Stimulated activated CD8-positive, alpha-beta memory T cell treated with anti-CD3 and anti-CD28 coated beads, Interleukin-7, amount 100 ng/mL, for 1 hour (primary cell): ENCODE data around the gene DLK2.
"Not testable (repeated sequence)": the region's sequence is repeated elsewhere in the genome, so short reads cannot be mapped to it uniquely, and the experiment has no call there.

Experiments
- DNase-seq, 2 donors: peaks; one replicate each; pipeline ENCODE4 v3.0.0-alpha.2; 2020; ENCODE audit warnings: low read depth in 2 of 2

DLK2 gene

GRCh38 chr6:43481591-43482236 lies 26.4 kb upstream of the DLK2 start:
- no peak for DNase-seq

GRCh38 chr6:43481075-43481474 lies 25.7 kb upstream of the DLK2 start:
- DNase-seq, result no peak

GRCh38 chr6:43478008-43478372 lies 22.6 kb upstream of the DLK2 start:
- no peak for DNase-seq

GRCh38 chr6:43477235-43478007 lies 22.1 kb upstream of the DLK2 start, which contains the start of gene TJAP1:
Gene TJAP1 (plus strand): TSS chr6:43477570. CDS start chr6:43499002, 21,432 bp downstream.
- DNase-seq, result peak; percentile 96 to 98

- DNase-seq, result no peak
Observed at GRCh38 chr6:43476746-43477145, 21.4 kb upstream of the DLK2 start.

GRCh38 chr6:43475516-43475915 lies 20.2 kb upstream of the DLK2 start:
- no peak for DNase-seq

GRCh38 chr6:43472515-43472914 lies 17.2 kb upstream of the DLK2 start:
- no peak for DNase-seq

- no peak for DNase-seq
Observed at GRCh38 chr6:43471399-43471798, 16.1 kb upstream of the DLK2 start.

- DNase-seq, result no peak
Observed at GRCh38 chr6:43469947-43470346, 14.6 kb upstream of the DLK2 start.

GRCh38 chr6:43468748-43469681 lies 13.7 kb upstream of the DLK2 start:
- DNase-seq, result no peak

- no peak for DNase-seq
Observed at GRCh38 chr6:43468240-43468639, 12.9 kb upstream of the DLK2 start.

GRCh38 chr6:43467752-43468151 lies 12.4 kb upstream of the DLK2 start:
- no peak for DNase-seq

GRCh38 chr6:43467265-43467664 lies 11.9 kb upstream of the DLK2 start:
- not testable (repeated sequence) for DNase-seq

GRCh38 chr6:43465948-43466347 lies 10.6 kb upstream of the DLK2 start:
- no peak for DNase-seq

GRCh38 chr6:43464337-43464736 lies 9.0 kb upstream of the DLK2 start:
- DNase-seq, result no peak

GRCh38 chr6:43461936-43462335 lies 6.6 kb upstream of the DLK2 start:
- DNase-seq, result no peak

GRCh38 chr6:43460032-43460431 lies 4.7 kb upstream of the DLK2 start:
- no peak for DNase-seq

- no peak for DNase-seq
Observed at GRCh38 chr6:43459535-43459934, 4.2 kb upstream of the DLK2 start.

GRCh38 chr6:43458154-43458553 lies 2.8 kb upstream of the DLK2 start:
- DNase-seq, result not testable (repeated sequence)

GRCh38 chr6:43457643-43458042 lies 2.3 kb upstream of the DLK2 start:
- no peak for DNase-seq

- DNase-seq, result no peak
Observed at GRCh38 chr6:43454696-43455530, 435 bp downstream of the DLK2 start.
